IMR-90 (cell line): ENCODE results near the gene OVCH1. TPM values are rescaled to one million over a fixed set of nuclear protein-coding genes. Genes with fewer than 3 reads are reported as not detected.

Source experiments
- ATAC-seq: fragments of 200-7000 bp; cut with Tn5 transposase; 2 replicates; pipeline ENCODE4 v1.9.1; 2020; ENCODE audit warnings: low read depth, mild to moderate bottlenecking, moderate library complexity
- BruUV-seq: library from RNA; stranded (reverse); fragments of 400-500 nt; replicated peaks from 2 replicates; lab custom pipeline; 2021; lab: Mats Ljungman, UMichigan
- CTCF ChIA-PET: fragments of 300-600 bp; formaldehyde crosslinking; extraction: SDS; loops from one replicate; lab custom pipeline; 2021; ENCODE audit warnings: antibody characterized with exemption; lab: Yijun Ruan, JAX
- POLR2A ChIA-PET: fragments of 300-600 bp; sonication (Branson Sonifier 250); formaldehyde crosslinking; loops from one replicate; lab custom pipeline; 2022; ENCODE audit warnings: antibody characterized with exemption; ENCODE audit not compliant: unreplicated experiment; lab: Charles Lee
- DNase-seq: peaks from one replicate; pipeline ENCODE4 v3.0.0; 2013
- H2AFZ ChIP-seq: replicated peaks from 2 replicates; pipeline ENCODE3; 2013; ENCODE audit warnings: low read length, mild to moderate bottlenecking; ENCODE audit not compliant: poor library complexity
- H2AK5ac ChIP-seq: 2 replicates; pipeline ENCODE4 v1.6.1; 2013; ENCODE audit warnings: low read depth, low read length, inconsistent platforms
- H2AK9ac ChIP-seq: replicated peaks from 2 replicates; pipeline ENCODE3; 2013; ENCODE audit warnings: mild to moderate bottlenecking, low read depth, low read length, moderate library complexity; ENCODE audit not compliant: poor library complexity
- H2BK120ac ChIP-seq: 2 replicates; pipeline ENCODE4 v1.6.1; 2013; ENCODE audit warnings: low read depth, low read length, inconsistent platforms
- H2BK15ac ChIP-seq: 3 replicates; pipeline ENCODE4 v1.6.1; 2013; ENCODE audit warnings: low read depth, low read length, inconsistent platforms
- H2BK20ac ChIP-seq: 2 replicates; pipeline ENCODE4 v1.6.1; 2013; ENCODE audit warnings: low read depth, mild to moderate bottlenecking, inconsistent platforms, low read length, moderate library complexity
- H2BK5ac ChIP-seq: 2 replicates; pipeline ENCODE4 v1.6.1; 2013; ENCODE audit warnings: mild to moderate bottlenecking, low read depth, low read length, inconsistent platforms; ENCODE audit not compliant: poor library complexity, severe bottlenecking
- H3K14ac ChIP-seq: replicated peaks from 2 replicates; pipeline ENCODE4 v1.6.1; 2013; ENCODE audit warnings: low read depth, low read length, inconsistent platforms
- H3K18ac ChIP-seq: 2 replicates; pipeline ENCODE4 v1.6.1; 2013; ENCODE audit warnings: low read depth, low read length, control low read depth
- H3K23ac ChIP-seq: 2 replicates; pipeline ENCODE4 v1.6.1; 2013; ENCODE audit warnings: low read depth, low read length, inconsistent platforms
- H3K27ac ChIP-seq: 2 replicates; pipeline ENCODE4 v1.5.1; 2013; ENCODE audit warnings: mild to moderate bottlenecking, control low read depth, low read length; ENCODE audit not compliant: insufficient read depth
- H3K27me3 ChIP-seq: 2 replicates; pipeline ENCODE4 v1.6.1; 2013; ENCODE audit warnings: low read length; ENCODE audit not compliant: control insufficient read depth, insufficient read depth
- H3K36me3 ChIP-seq: 2 replicates; pipeline ENCODE4 v1.6.1; 2013; ENCODE audit warnings: low read length, mixed read lengths; ENCODE audit not compliant: control insufficient read depth, insufficient read depth
- H3K4ac ChIP-seq: 2 replicates; pipeline ENCODE4 v1.6.1; 2013; ENCODE audit warnings: low read depth, low read length, inconsistent platforms
- H3K4me1 ChIP-seq: 2 replicates; pipeline ENCODE4 v1.6.1; 2013; ENCODE audit warnings: low read length, mixed read lengths; ENCODE audit not compliant: control insufficient read depth, insufficient read depth
- H3K4me2 ChIP-seq: 2 replicates; pipeline ENCODE4 v1.6.1; 2013; ENCODE audit warnings: low read depth, mild to moderate bottlenecking, control low read depth, low read length, moderate library complexity
- H3K4me3 ChIP-seq: 2 replicates; pipeline ENCODE4 v1.5.1; 2013; ENCODE audit warnings: low read depth, mild to moderate bottlenecking, control low read depth, low read length, moderate library complexity; ENCODE audit not compliant: insufficient read depth
- H3K56ac ChIP-seq: 2 replicates; pipeline ENCODE4 v1.6.1; 2013; ENCODE audit warnings: low read length, inconsistent platforms; ENCODE audit not compliant: insufficient read depth; ENCODE audit errors: extremely low read depth
- H3K79me1 ChIP-seq, 2 experiments: 2 replicates each; pipeline ENCODE4 v1.6.1; 2013; ENCODE audit warnings: low read length in 2 of 2, inconsistent platforms in 1 of 2, low read depth in 1 of 2
- H3K9ac ChIP-seq: 2 replicates; pipeline ENCODE4 v1.6.1; 2013; ENCODE audit warnings: low read depth, low read length, control low read depth
- H3K9me1 ChIP-seq: 2 replicates; pipeline ENCODE4 v1.6.1; 2013; ENCODE audit warnings: low read length, inconsistent platforms; ENCODE audit not compliant: insufficient read depth
- H3K9me3 ChIP-seq: 2 replicates; pipeline ENCODE4 v1.6.1; 2013; ENCODE audit warnings: low read length; ENCODE audit not compliant: control insufficient read depth, insufficient read depth
- H4K20me1 ChIP-seq: 2 replicates; pipeline ENCODE4 v1.6.1; 2013; ENCODE audit warnings: low read length, inconsistent platforms; ENCODE audit not compliant: insufficient read depth
- H4K5ac ChIP-seq: 2 replicates; pipeline ENCODE4 v1.6.1; 2013; ENCODE audit warnings: mild to moderate bottlenecking, low read depth, low read length, control low read depth
- H4K8ac ChIP-seq, 2 experiments: 2 replicates each; pipeline ENCODE4 v1.6.1; 2013; ENCODE audit warnings: low read depth in 2 of 2, low read length in 2 of 2, control low read depth in 1 of 2, inconsistent platforms in 1 of 2
- H4K91ac ChIP-seq: 2 replicates; pipeline ENCODE4 v1.6.1; 2013; ENCODE audit warnings: low read depth, low read length, inconsistent platforms; ENCODE audit not compliant: insufficient read depth
- BHLHE40 ChIP-seq: fragments of 150-350 bp; IDR thresholded peaks from 2 replicates; pipeline ENCODE4 v1.6.1; 2016; ENCODE audit warnings: mild to moderate bottlenecking, low read depth, low read length
- CEBPB ChIP-seq: IDR thresholded peaks from 2 replicates; pipeline ENCODE4 v1.6.1; 2012; ENCODE audit warnings: low read depth, low read length, improper control_type of control experiment
- CHD1 ChIP-seq: IDR thresholded peaks from 2 replicates; pipeline ENCODE4 v1.6.1; 2012; ENCODE audit warnings: low read depth, low read length, improper control_type of control experiment
- MAFK ChIP-seq: IDR thresholded peaks from 2 replicates; pipeline ENCODE4 v1.6.1; 2012; ENCODE audit warnings: low read depth, low read length, improper control_type of control experiment
- MAZ ChIP-seq: IDR thresholded peaks from 2 replicates; pipeline ENCODE4 v1.6.1; 2012; ENCODE audit warnings: low read depth, mild to moderate bottlenecking, low read length, improper control_type of control experiment, moderate library complexity, borderline replicate concordance
- MXI1 ChIP-seq: IDR thresholded peaks from 2 replicates; pipeline ENCODE4 v1.6.1; 2012; ENCODE audit warnings: low read depth, mild to moderate bottlenecking, low read length, moderate library complexity, borderline replicate concordance
- NFE2L2 ChIP-seq: fragments of 150-350 bp; IDR thresholded peaks from 2 replicates; pipeline ENCODE4 v1.6.1; 2016; ENCODE audit warnings: low read depth, mild to moderate bottlenecking, low read length
- POLR2A ChIP-seq: IDR thresholded peaks from 2 replicates; pipeline ENCODE4 v1.6.1; 2012; ENCODE audit warnings: mild to moderate bottlenecking, low read depth, low read length
- RAD21 ChIP-seq: IDR thresholded peaks from 2 replicates; pipeline ENCODE4 v1.6.1; 2012; ENCODE audit warnings: low read length, improper control_type of control experiment
- RCOR1 ChIP-seq: IDR thresholded peaks from 2 replicates; pipeline ENCODE4 v1.6.1; 2012; ENCODE audit warnings: mild to moderate bottlenecking, low read length, improper control_type of control experiment; ENCODE audit not compliant: insufficient replicate concordance
- RFX5 ChIP-seq: IDR thresholded peaks from 2 replicates; pipeline ENCODE4 v1.8.0; 2012; ENCODE audit warnings: low read depth, mild to moderate bottlenecking, low read length, moderate library complexity
- SMC3 ChIP-seq: fragments of 150-350 bp; IDR thresholded peaks from 2 replicates; pipeline ENCODE4 v1.6.1; 2016; ENCODE audit warnings: low read depth, mild to moderate bottlenecking, antibody characterized with exemption, low read length, moderate library complexity
- WGBS, 2 experiments: methylation state at CpG; one replicate each; pipeline versions ENCODE4 v1.1.5 to v1.1.7; 2013; ENCODE audit warnings: missing lambda C conversion rate in 2 of 2; ENCODE audit not compliant: insufficient read length in 1 of 2; ENCODE audit errors: extremely low coverage in 2 of 2; 5-methylcytosine and 5-hydroxymethylcytosine counted together
- dilution Hi-C: fragments of 300-500 bp; cut with HindIII; formaldehyde crosslinking; loops from one replicate; pipeline ENCODE4 v1.14.3; 2018; ENCODE audit warnings: low sequenced_read_pairs; ENCODE audit not compliant: unreplicated experiment
- in situ Hi-C: fragments of 300-500 bp; cut with MboI; formaldehyde crosslinking; loops from 3 replicates; pipeline ENCODE4 v1.14.3; 2019; ENCODE audit warnings: low sequenced_read_pairs, inconsistent platforms, mixed read lengths
- intact Hi-C: fragments of 100-400 bp; cut with micrococcal nuclease; formaldehyde crosslinking; loops from 2 replicates; pipeline ENCODE4 v1.10.0; 2022
- polyA plus RNA-seq, 3 experiments: library from polyadenylated mRNA; depleted of rRNA; stranded (reverse); fragments of >200 nt; gene quantifications; 2 replicates each; pipeline ENCODE4 v1.2.3, GENCODE V29; 2012; ENCODE audit warnings: low replicate concordance in 1 of 3
- total RNA-seq: library from RNA; depleted of rRNA; stranded (reverse); fragments of >200 nt; gene quantifications from 2 replicates; pipeline ENCODE4 v1.2.3, GENCODE V29; 2012
- TF ChIP-seq, protein P1 (sequence below): fragments of 150-350 bp; IDR thresholded peaks from 2 replicates; pipeline ENCODE4 v1.6.1; 2017; ENCODE audit warnings: mild to moderate bottlenecking, antibody characterized with exemption, low read length, low read depth
- TF ChIP-seq, protein P2 (sequence below): conservative IDR thresholded peaks from 2 replicates; pipeline ENCODE4 v1.5.1; 2012; ENCODE audit warnings: mild to moderate bottlenecking, low read depth, low read length, improper control_type of control experiment

OVCH1 gene
- total and polyA plus RNA-seq, 2 of the 4 experiments (the other 2 are of a cell fraction): 0.05 to 0.18 TPM

- no peak for TF ChIP-seq MXI1
- TF ChIP-seq RAD21: no peak
- TF ChIP-seq, protein P1, sequence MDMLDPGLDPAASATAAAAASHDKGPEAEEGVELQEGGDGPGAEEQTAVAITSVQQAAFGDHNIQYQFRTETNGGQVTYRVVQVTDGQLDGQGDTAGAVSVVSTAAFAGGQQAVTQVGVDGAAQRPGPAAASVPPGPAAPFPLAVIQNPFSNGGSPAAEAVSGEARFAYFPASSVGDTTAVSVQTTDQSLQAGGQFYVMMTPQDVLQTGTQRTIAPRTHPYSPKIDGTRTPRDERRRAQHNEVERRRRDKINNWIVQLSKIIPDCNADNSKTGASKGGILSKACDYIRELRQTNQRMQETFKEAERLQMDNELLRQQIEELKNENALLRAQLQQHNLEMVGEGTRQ: no peak
- TF ChIP-seq, protein P2, sequence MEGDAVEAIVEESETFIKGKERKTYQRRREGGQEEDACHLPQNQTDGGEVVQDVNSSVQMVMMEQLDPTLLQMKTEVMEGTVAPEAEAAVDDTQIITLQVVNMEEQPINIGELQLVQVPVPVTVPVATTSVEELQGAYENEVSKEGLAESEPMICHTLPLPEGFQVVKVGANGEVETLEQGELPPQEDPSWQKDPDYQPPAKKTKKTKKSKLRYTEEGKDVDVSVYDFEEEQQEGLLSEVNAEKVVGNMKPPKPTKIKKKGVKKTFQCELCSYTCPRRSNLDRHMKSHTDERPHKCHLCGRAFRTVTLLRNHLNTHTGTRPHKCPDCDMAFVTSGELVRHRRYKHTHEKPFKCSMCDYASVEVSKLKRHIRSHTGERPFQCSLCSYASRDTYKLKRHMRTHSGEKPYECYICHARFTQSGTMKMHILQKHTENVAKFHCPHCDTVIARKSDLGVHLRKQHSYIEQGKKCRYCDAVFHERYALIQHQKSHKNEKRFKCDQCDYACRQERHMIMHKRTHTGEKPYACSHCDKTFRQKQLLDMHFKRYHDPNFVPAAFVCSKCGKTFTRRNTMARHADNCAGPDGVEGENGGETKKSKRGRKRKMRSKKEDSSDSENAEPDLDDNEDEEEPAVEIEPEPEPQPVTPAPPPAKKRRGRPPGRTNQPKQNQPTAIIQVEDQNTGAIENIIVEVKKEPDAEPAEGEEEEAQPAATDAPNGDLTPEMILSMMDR: no peak
- no peak for TF ChIP-seq CHD1
- TF ChIP-seq NFE2L2: no peak
- TF ChIP-seq BHLHE40: no peak
- no peak for TF ChIP-seq MAZ
- TF ChIP-seq POLR2A: no peak
- TF ChIP-seq MAFK: no peak
- no peak for TF ChIP-seq SMC3
- TF ChIP-seq CEBPB: no peak
- no peak for TF ChIP-seq RFX5
- no peak for TF ChIP-seq RCOR1
- intact Hi-C loops: no loop called here
- in situ Hi-C loops: no loop called here
- Histone ChIP-seq H4K8ac (no peak overlapping the region), H3K27me3 (no peaks in the 10 kb centered on the region), H4K20me1 (no peaks in the 10 kb centered on the region), H3K9ac (no peak overlapping the region), H3K4me2 (no peak overlapping the region), H3K4ac (no peak overlapping the region), H3K18ac (no peak overlapping the region), H3K36me3 (no peaks in the 10 kb centered on the region), H2BK20ac (no peak overlapping the region), H2BK5ac (no peak overlapping the region), H4K5ac (no peak overlapping the region), H2AFZ (no peak overlapping the region), H4K91ac (no peak overlapping the region), H3K56ac (no peak overlapping the region), H3K9me3 (no peaks in the 10 kb centered on the region), H2AK9ac (no peak overlapping the region), H3K14ac (no peak overlapping the region), H2AK5ac (no peak overlapping the region), H3K79me1 (no peaks in the 10 kb centered on the region), H3K4me1 (no peaks in the 10 kb centered on the region), H3K4me3 (no peak overlapping the region), H3K9me1 (no peaks in the 10 kb centered on the region), H3K23ac (no peak overlapping the region), H2BK120ac (no peak overlapping the region), H2BK15ac (no peak overlapping the region), H3K27ac (no peak overlapping the region)
- WGBS, 2 experiments: no CpG with 5 or more reads among the region's 2 CpGs
- ATAC-seq: no peak
- no peak for DNase-seq
- CTCF ChIA-PET: interaction anchor here (0.7 kb wide), 1 partner anchor 1357 kb away, joined by 3 read pairs; no protein-coding TSS in a partner anchor
- no TSS peak for BruUV-seq
- POLR2A ChIA-PET: no interaction called here
- dilution Hi-C loops: no loop called here
These were observed 71.0 kb downstream of the OVCH1 start for GRCh38 chr12:29426498-29426897.
